Measurements from ENCODE around the gene TGM1. TPM values are rescaled to one million over a fixed set of nuclear protein-coding genes. Genes with fewer than 3 reads are reported as not detected.

The TGM1 gene
- total RNA-seq, 4 donors from 2014 or later: 566 to 1,879 (median 1,037) TPM

DNA sequence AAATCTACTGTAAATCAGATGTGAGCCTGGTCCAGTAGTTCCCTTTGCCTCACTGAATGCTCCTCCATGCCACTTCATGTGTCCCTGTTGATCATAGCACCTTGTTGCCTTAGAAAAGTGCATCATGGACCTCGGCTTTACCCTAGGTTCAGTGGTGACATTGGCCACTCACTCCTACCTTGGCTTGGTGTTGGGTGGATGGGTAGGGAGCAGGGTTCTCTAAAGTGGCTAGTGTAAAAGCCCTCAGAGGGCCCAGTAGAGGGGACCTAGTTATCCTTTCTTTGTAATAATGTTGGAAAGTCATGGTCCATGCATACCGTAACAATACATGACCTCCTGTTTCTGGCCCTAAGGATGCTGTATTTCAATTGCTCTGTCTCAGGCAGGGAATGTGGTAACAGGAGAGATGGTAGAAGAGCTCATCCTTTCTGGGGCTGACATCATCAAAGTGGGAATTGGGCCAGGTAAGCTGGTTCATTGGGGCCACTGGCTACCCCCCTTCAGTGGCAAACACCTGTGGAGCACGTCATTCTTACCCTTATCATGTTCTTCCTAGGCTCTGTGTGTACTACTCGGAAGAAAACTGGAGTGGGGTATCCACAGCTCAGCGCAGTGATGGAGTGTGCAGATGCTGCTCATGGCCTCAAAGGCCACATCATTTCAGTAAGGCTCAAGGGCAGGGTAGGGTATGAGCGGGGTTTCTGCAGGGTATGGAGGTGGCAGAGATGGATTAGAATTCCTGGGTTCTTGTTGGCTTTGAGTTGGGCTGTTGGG, 26.1 kb downstream of the TGM1 start:
- Histone ChIP-seq H3K4me1 (peaks cover 23 to 69% (median 42%) of the 10 kb centered on the region in 3 donors), H3K27me3 (no peaks in the 10 kb centered on the region), H3K9me3 (no peaks in the 10 kb centered on the region), H3K27ac (no peak overlapping the region), H3K36me3 (peaks cover 10 to 69% (median 26%) of the 10 kb centered on the region in 3 donors), H3K4me3 (no peak overlapping the region)
- DNase-seq: no peak
- intact Hi-C loops (cut with DNase I): no loop called here
- TF ChIP-seq, protein P1, sequence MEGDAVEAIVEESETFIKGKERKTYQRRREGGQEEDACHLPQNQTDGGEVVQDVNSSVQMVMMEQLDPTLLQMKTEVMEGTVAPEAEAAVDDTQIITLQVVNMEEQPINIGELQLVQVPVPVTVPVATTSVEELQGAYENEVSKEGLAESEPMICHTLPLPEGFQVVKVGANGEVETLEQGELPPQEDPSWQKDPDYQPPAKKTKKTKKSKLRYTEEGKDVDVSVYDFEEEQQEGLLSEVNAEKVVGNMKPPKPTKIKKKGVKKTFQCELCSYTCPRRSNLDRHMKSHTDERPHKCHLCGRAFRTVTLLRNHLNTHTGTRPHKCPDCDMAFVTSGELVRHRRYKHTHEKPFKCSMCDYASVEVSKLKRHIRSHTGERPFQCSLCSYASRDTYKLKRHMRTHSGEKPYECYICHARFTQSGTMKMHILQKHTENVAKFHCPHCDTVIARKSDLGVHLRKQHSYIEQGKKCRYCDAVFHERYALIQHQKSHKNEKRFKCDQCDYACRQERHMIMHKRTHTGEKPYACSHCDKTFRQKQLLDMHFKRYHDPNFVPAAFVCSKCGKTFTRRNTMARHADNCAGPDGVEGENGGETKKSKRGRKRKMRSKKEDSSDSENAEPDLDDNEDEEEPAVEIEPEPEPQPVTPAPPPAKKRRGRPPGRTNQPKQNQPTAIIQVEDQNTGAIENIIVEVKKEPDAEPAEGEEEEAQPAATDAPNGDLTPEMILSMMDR (IDR thresholded peaks at IDR 0.05): no peak
- no peak for TF ChIP-seq POLR2A (IDR thresholded peaks at IDR 0.05)
- 90% methylated on average over 6 of the region's 6 CpGs for WGBS, 2 donors

DNA sequence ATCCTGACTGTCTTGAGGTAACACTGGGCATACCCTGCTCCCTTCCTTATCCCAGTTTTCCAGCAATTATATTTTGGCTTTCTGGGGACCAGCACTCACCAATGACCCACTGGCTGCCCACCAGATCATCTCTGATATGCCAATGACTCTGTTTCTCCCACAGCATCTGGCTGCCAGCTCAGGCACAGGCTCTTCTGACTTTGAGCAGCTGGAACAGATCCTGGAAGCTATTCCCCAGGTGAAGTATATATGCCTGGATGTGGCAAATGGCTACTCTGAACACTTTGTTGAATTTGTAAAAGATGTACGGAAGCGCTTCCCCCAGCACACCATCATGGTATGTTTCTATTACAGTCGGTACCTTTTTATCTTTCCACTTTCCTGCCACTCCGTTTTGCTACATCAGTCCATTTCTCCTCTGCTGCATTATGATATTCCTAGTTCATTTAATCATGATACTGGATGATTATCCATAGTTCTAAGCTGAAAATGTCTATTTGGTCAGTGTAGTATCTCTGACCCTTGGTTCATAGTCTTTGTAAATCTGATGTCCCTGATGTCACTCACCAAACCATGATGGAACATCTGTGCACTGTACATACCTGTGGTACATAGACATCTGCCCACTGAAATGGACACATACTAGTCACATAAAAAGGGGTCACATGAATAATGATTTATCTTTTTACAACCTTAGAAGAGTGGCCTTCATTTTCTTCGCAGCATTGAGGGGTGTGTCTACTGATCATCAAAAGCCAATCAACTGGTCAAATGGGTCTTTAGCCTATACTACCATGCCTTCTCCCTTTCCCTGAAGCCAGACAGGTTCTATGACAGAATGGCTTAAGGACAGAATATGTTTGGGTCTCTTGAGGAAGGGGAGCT, 26.9 kb downstream of the TGM1 start:
- Histone ChIP-seq H3K4me1 (peaks cover 29 to 69% (median 40%) of the 10 kb centered on the region in 3 donors), H3K27ac (no peak overlapping the region), H3K27me3 (no peaks in the 10 kb centered on the region), H3K36me3 (peaks cover 10 to 65% (median 26%) of the 10 kb centered on the region in 3 donors), H3K4me3 (no peak overlapping the region), H3K9me3 (no peaks in the 10 kb centered on the region)
- intact Hi-C loops (cut with DNase I): no loop called here
- WGBS, 2 donors: 88% methylated on average over 5 of the region's 5 CpGs
- no peak for DNase-seq
- TF ChIP-seq, protein P1 (IDR thresholded peaks at IDR 0.05): no peak
- no peak for TF ChIP-seq POLR2A (IDR thresholded peaks at IDR 0.05)

DNA sequence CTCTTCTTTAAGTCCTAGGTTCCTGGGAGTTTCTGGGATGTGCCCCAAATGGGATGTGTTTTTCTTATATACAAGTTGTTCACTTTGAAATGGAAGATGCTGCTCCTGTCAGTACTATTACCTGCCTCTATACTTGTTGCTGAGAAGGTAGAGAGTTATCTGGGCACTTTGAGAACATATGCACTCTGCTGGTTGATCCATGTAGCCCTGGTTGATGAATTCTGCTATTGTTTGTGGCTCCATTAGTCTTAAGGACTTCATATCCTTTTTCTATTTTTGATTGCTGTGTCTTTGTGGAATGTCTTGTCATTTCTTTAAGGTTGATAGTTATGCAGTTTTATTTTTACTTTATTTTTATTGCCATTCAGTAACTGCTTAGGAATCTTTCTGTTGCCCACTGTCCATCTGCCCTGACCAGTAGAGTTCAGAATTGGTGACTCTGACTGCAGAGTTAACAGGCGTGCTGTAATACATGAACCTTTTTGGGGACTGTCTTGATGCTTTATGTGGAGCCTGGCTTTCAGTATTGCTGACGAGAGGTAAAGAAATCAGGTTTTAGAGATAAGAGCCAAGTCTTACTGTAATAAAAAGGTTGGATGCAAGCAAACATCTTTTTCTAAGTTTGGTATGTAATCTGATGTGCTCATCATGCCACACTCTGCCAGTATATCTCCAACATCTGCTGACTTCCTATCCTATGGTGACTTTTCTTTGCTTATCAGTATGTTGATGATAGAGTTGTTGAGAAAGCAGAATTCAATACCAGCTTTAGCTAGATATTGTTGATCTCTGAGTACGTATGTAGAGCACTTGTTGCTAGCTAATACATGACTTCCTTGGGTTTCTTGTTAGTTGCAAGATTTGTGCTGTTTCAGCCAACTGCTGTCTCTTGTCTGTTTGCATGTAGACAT, 28.6 kb downstream of the TGM1 start:
- H3K27ac ChIP-seq: peak overlapping the region in 2 of 4 donors; percentile 38 to 86
- H3K4me1 ChIP-seq: peaks cover 20 to 64% (median 33%) of the 10 kb centered on the region in 3 donors
- 91 to 92% methylated on average over 3 of the region's 3 CpGs for WGBS, 2 donors
- no peak overlapping the region for H3K4me3 ChIP-seq
- H3K27me3 ChIP-seq: no peaks in the 10 kb centered on the region
- TF ChIP-seq, protein P1 (IDR thresholded peaks at IDR 0.05): no peak
- TF ChIP-seq POLR2A (IDR thresholded peaks at IDR 0.05): no peak
- intact Hi-C loops (cut with DNase I): no loop called here
- DNase-seq: no peak
- H3K36me3 ChIP-seq: peaks cover 0 to 48% (median 14%) of the 10 kb centered on the region in 3 donors
- H3K9me3 ChIP-seq: no peaks in the 10 kb centered on the region

DNA sequence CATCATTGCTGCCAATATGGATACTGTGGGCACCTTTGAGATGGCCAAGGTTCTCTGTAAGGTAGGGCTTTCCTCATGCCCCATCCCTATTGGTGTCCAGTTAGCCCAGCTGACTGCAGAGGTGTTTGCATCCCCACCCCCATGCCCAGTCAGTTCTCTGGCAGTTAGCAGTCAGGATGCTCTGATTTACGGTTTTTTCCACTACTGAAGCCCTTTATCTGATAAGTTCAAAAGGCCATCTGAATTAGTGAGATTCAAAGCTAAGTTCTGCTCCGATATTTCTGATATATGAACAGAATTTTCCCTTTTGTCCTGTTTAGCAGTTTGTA, 29.5 kb downstream of the TGM1 start:
- no peaks in the 10 kb centered on the region for H3K27me3 ChIP-seq
- intact Hi-C loops (cut with DNase I): no loop called here
- H3K36me3 ChIP-seq: peaks cover 0 to 40% (median 14%) of the 10 kb centered on the region in 3 donors
- no peaks in the 10 kb centered on the region for H3K9me3 ChIP-seq
- WGBS, 2 donors: 75 to 92% methylated on average over 2 of the region's 2 CpGs
- TF ChIP-seq, protein P1 (IDR thresholded peaks at IDR 0.05): no peak
- no peak for TF ChIP-seq POLR2A (IDR thresholded peaks at IDR 0.05)
- peak overlapping the region in 3 of 4 donors; percentile 68 to 97 (median 74) for H3K4me3 ChIP-seq
- peaks cover 20 to 56% (median 33%) of the 10 kb centered on the region in 3 donors for H3K4me1 ChIP-seq
- no peak for DNase-seq
- H3K27ac ChIP-seq: peak overlapping the region; percentile 86 to 97 (median 88)
